Mucosa of rectum (tissue), 2 donors: ENCODE data around the gene SCAI.
"Not testable (repeated sequence)": the region's sequence is repeated elsewhere in the genome, so short reads cannot be mapped to it uniquely, and the experiment has no call there.

Experiments used
- H3K27ac ChIP-seq, 2 donors: one replicate each; pipeline ENCODE4 v1.7.0; 2013; ENCODE audit warnings: inconsistent platforms in 2 of 2, low read depth in 2 of 2, low read length in 2 of 2
- H3K27me3 ChIP-seq, 2 donors: one replicate each; pipeline ENCODE4 v1.7.0; 2013; ENCODE audit warnings: low read length in 2 of 2; ENCODE audit not compliant: control insufficient read depth in 2 of 2, insufficient read depth in 2 of 2
- H3K36me3 ChIP-seq, 2 donors: one replicate each; pipeline ENCODE4 v1.7.0; 2013; ENCODE audit warnings: low read length in 2 of 2; ENCODE audit not compliant: control insufficient read depth in 2 of 2, insufficient read depth in 2 of 2
- H3K4me1 ChIP-seq, 2 donors: one replicate each; pipeline ENCODE4 v1.7.0; 2013; ENCODE audit warnings: low read length in 2 of 2, mild to moderate bottlenecking in 1 of 2; ENCODE audit not compliant: control insufficient read depth in 2 of 2, insufficient read depth in 2 of 2
- H3K4me3 ChIP-seq, 2 donors: one replicate each; pipeline ENCODE4 v1.7.0; 2013; ENCODE audit warnings: low read length in 2 of 2
- H3K9ac ChIP-seq, 2 donors: one replicate each; pipeline ENCODE4 v1.7.0; 2013; ENCODE audit warnings: low read length in 2 of 2, low read depth in 1 of 2, mild to moderate bottlenecking in 1 of 2
- H3K9me3 ChIP-seq, 2 donors: one replicate each; pipeline ENCODE4 v1.7.0; 2013; ENCODE audit warnings: low read length in 2 of 2; ENCODE audit not compliant: control insufficient read depth in 2 of 2
- donor health status: healthy.
- donor health status: Normal muscosa, but diverticular disease.

SCAI gene

GRCh38 chr9:125177888-125178287, 34.6 kb upstream of the SCAI start:
- Histone ChIP-seq H3K9ac (no peak overlapping the region), H3K4me1 (peaks cover 5 to 11% of the 10 kb centered on the region in 2 donors), H3K4me3 (no peak overlapping the region), H3K36me3 (no peaks in the 10 kb centered on the region), H3K27me3 (no peaks in the 10 kb centered on the region), H3K27ac (peak overlapping the region in 1 of 2 donors; percentile 22), H3K9me3 (no peaks in the 10 kb centered on the region)

- H3K36me3 ChIP-seq, result no peaks in the 10 kb centered on the region
- no peaks in the 10 kb centered on the region for H3K27me3 ChIP-seq
- H3K4me3 ChIP-seq, result no peak overlapping the region
- H3K9me3 ChIP-seq, result no peaks in the 10 kb centered on the region
- no peak overlapping the region for H3K27ac ChIP-seq
- no peak overlapping the region for H3K9ac ChIP-seq
- H3K4me1 ChIP-seq, result peaks cover 6 to 11% of the 10 kb centered on the region in 2 donors
Observed at GRCh38 chr9:125176636-125177035, 33.3 kb upstream of the SCAI start.

GRCh38 chr9:125172031-125172755, 28.9 kb upstream of the SCAI start:
- Histone ChIP-seq H3K36me3 (peaks cover 12 to 13% of the 10 kb centered on the region in 2 donors), H3K27me3 (no peaks in the 10 kb centered on the region), H3K4me3 (no peak overlapping the region), H3K4me1 (peaks cover 2 to 8% of the 10 kb centered on the region in 2 donors), H3K9ac (no peak overlapping the region), H3K9me3 (no peaks in the 10 kb centered on the region), H3K27ac (no peak overlapping the region)

- Histone ChIP-seq H3K9ac (no peak overlapping the region), H3K9me3 (no peaks in the 10 kb centered on the region), H3K27me3 (no peaks in the 10 kb centered on the region), H3K27ac (no peak overlapping the region), H3K4me1 (peaks cover 2 to 8% of the 10 kb centered on the region in 2 donors), H3K36me3 (peaks cover 12 to 13% of the 10 kb centered on the region in 2 donors), H3K4me3 (no peak overlapping the region)
Observed at GRCh38 chr9:125169895-125170294, 26.6 kb upstream of the SCAI start.

- H3K9me3 ChIP-seq, result no peaks in the 10 kb centered on the region
- peaks cover 0 to 3% of the 10 kb centered on the region in 2 donors for H3K4me1 ChIP-seq
- H3K27ac ChIP-seq, result no peak overlapping the region
- H3K4me3 ChIP-seq, result no peak overlapping the region
- H3K36me3 ChIP-seq, result peaks cover 12 to 13% of the 10 kb centered on the region in 2 donors
- no peaks in the 10 kb centered on the region for H3K27me3 ChIP-seq
- H3K9ac ChIP-seq, result no peak overlapping the region
Observed at GRCh38 chr9:125166762-125167161, 23.4 kb upstream of the SCAI start.

- H3K4me1 ChIP-seq, H3K9ac ChIP-seq, H3K27me3 ChIP-seq, H3K27ac ChIP-seq, H3K36me3 ChIP-seq, H3K4me3 ChIP-seq, H3K9me3 ChIP-seq: not testable (repeated sequence)
Observed at GRCh38 chr9:125162891-125163290, 19.6 kb upstream of the SCAI start.

GRCh38 chr9:125161284-125161918, 18.1 kb upstream of the SCAI start:
- Histone ChIP-seq H3K27ac (no peak overlapping the region), H3K9ac (no peak overlapping the region)

GRCh38 chr9:125160750-125161149, 17.4 kb upstream of the SCAI start:
- H3K4me3 ChIP-seq, result no peak overlapping the region
- peaks cover 6 to 8% of the 10 kb centered on the region in 2 donors for H3K4me1 ChIP-seq
- H3K9me3 ChIP-seq, result no peaks in the 10 kb centered on the region
- H3K9ac ChIP-seq, result no peak overlapping the region
- no peaks in the 10 kb centered on the region for H3K27me3 ChIP-seq
- no peaks in the 10 kb centered on the region for H3K36me3 ChIP-seq
- no peak overlapping the region for H3K27ac ChIP-seq

More at GRCh38 chr9:125161284-125161918, 18.1 kb upstream of the SCAI start:
- H3K4me1 ChIP-seq, result peaks cover 6 to 8% of the 10 kb centered on the region in 2 donors
- H3K4me3 ChIP-seq, result no peak overlapping the region
- H3K27me3 ChIP-seq, result no peaks in the 10 kb centered on the region
- no peaks in the 10 kb centered on the region for H3K36me3 ChIP-seq
- H3K9me3 ChIP-seq, result no peaks in the 10 kb centered on the region

- Histone ChIP-seq H3K4me3 (no peak overlapping the region), H3K27ac (no peak overlapping the region), H3K27me3 (no peaks in the 10 kb centered on the region), H3K4me1 (peaks cover 6 to 8% of the 10 kb centered on the region in 2 donors), H3K9me3 (no peaks in the 10 kb centered on the region), H3K9ac (no peak overlapping the region), H3K36me3 (peaks cover 22 to 24% of the 10 kb centered on the region in 2 donors)
Observed at GRCh38 chr9:125156551-125156950, 13.2 kb upstream of the SCAI start.

GRCh38 chr9:125153712-125154367, 10.5 kb upstream of the SCAI start:
- Histone ChIP-seq H3K27ac (no peak overlapping the region), H3K36me3 (peaks cover 44 to 46% of the 10 kb centered on the region in 2 donors)

More at GRCh38 chr9:125153712-125154367, 10.5 kb upstream of the SCAI start:
- no peaks in the 10 kb centered on the region for H3K4me1 ChIP-seq
- H3K27me3 ChIP-seq, result no peaks in the 10 kb centered on the region
- H3K4me3 ChIP-seq, result no peak overlapping the region
- no peak overlapping the region for H3K9ac ChIP-seq
- no peaks in the 10 kb centered on the region for H3K9me3 ChIP-seq
